ACC112 (cell line): ENCODE measurements around the gene DACH1.

Experiments used
- H2AFZ ChIP-seq: fragments of 200-600 bp; sonication (generic); one replicate; pipeline ENCODE4 v1.6.0; 2017; ENCODE audit warnings: antibody characterized with exemption, low read length; ENCODE audit not compliant: unreplicated experiment
- H3K27ac ChIP-seq: fragments of 200-600 bp; sonication (generic); 2 replicates; pipeline ENCODE4 v1.5.1; 2014; ENCODE audit warnings: low read depth, mild to moderate bottlenecking, antibody characterized with exemption, low read length, moderate library complexity
- H3K27me3 ChIP-seq: fragments of 200-600 bp; sonication (generic); 2 replicates; pipeline ENCODE4 v1.6.1; 2014; ENCODE audit warnings: mild to moderate bottlenecking, antibody characterized with exemption, low read length, moderate library complexity, mixed read lengths; ENCODE audit not compliant: insufficient read depth
- H3K36me3 ChIP-seq: fragments of 200-600 bp; sonication (generic); 2 replicates; pipeline ENCODE4 v1.6.1; 2016; ENCODE audit warnings: mild to moderate bottlenecking, antibody characterized with exemption, low read length, moderate library complexity, mixed read lengths; ENCODE audit not compliant: insufficient read depth
- H3K4me1 ChIP-seq: fragments of 200-600 bp; sonication (generic); one replicate; pipeline ENCODE4 v1.6.1; 2016; ENCODE audit warnings: low read length, mixed read lengths; ENCODE audit not compliant: insufficient read depth, unreplicated experiment, control insufficient read depth
- H3K4me3 ChIP-seq: fragments of 200-600 bp; sonication (generic); 2 replicates; pipeline ENCODE4 v1.5.1; 2014; ENCODE audit warnings: mild to moderate bottlenecking, low read depth, low read length
- H3K79me2 ChIP-seq: fragments of 200-600 bp; sonication (generic); one replicate; pipeline ENCODE4 v1.6.0; 2016; ENCODE audit warnings: low read length; ENCODE audit not compliant: control insufficient read depth, unreplicated experiment, insufficient read depth

DACH1 gene

GRCh38 chr13:71828564-71828963 lies 38.4 kb downstream of the DACH1 start:
- Histone ChIP-seq H2AFZ (no peak overlapping the region), H3K27me3 (no peaks in the 10 kb centered on the region), H3K36me3 (no peaks in the 10 kb centered on the region), H3K4me1 (no peaks in the 10 kb centered on the region), H3K4me3 (no peak overlapping the region), H3K27ac (no peak overlapping the region), H3K79me2 (no peaks in the 10 kb centered on the region)

- Histone ChIP-seq H3K27ac (no peak overlapping the region), H3K4me1 (no peaks in the 10 kb centered on the region), H3K27me3 (no peaks in the 10 kb centered on the region), H3K36me3 (no peaks in the 10 kb centered on the region), H2AFZ (no peak overlapping the region), H3K79me2 (no peaks in the 10 kb centered on the region), H3K4me3 (no peak overlapping the region)
These were observed 38.9 kb downstream of the DACH1 start for GRCh38 chr13:71828117-71828516.

GRCh38 chr13:71827241-71827640 lies 39.8 kb downstream of the DACH1 start:
- Histone ChIP-seq H2AFZ (no peak overlapping the region), H3K27ac (no peak overlapping the region), H3K27me3 (no peaks in the 10 kb centered on the region), H3K4me1 (no peaks in the 10 kb centered on the region), H3K79me2 (no peaks in the 10 kb centered on the region), H3K36me3 (no peaks in the 10 kb centered on the region), H3K4me3 (no peak overlapping the region)

- H3K79me2 ChIP-seq = no peaks in the 10 kb centered on the region
- H3K36me3 ChIP-seq = no peaks in the 10 kb centered on the region
- no peaks in the 10 kb centered on the region for H3K4me1 ChIP-seq
- no peaks in the 10 kb centered on the region for H3K27me3 ChIP-seq
- no peak overlapping the region for H3K4me3 ChIP-seq
- H2AFZ ChIP-seq = no peak overlapping the region
- H3K27ac ChIP-seq = no peak overlapping the region
These were observed 46.3 kb downstream of the DACH1 start for GRCh38 chr13:71820699-71821098.

GRCh38 chr13:71817335-71817734 lies 49.7 kb downstream of the DACH1 start:
- Histone ChIP-seq H3K4me3 (no peak overlapping the region), H3K79me2 (no peaks in the 10 kb centered on the region), H3K36me3 (no peaks in the 10 kb centered on the region), H3K27me3 (no peaks in the 10 kb centered on the region), H3K4me1 (no peaks in the 10 kb centered on the region), H2AFZ (no peak overlapping the region), H3K27ac (no peak overlapping the region)

- Histone ChIP-seq H3K4me3 (no peak overlapping the region), H3K27me3 (no peaks in the 10 kb centered on the region), H2AFZ (no peak overlapping the region), H3K79me2 (no peaks in the 10 kb centered on the region), H3K4me1 (no peaks in the 10 kb centered on the region), H3K27ac (no peak overlapping the region), H3K36me3 (no peaks in the 10 kb centered on the region)
These were observed 52.1 kb downstream of the DACH1 start for GRCh38 chr13:71814806-71815360.

- H2AFZ ChIP-seq = no peak overlapping the region
- no peaks in the 10 kb centered on the region for H3K36me3 ChIP-seq
- H3K4me1 ChIP-seq = no peaks in the 10 kb centered on the region
- no peaks in the 10 kb centered on the region for H3K27me3 ChIP-seq
- no peak overlapping the region for H3K4me3 ChIP-seq
- no peak overlapping the region for H3K27ac ChIP-seq
- H3K79me2 ChIP-seq = no peaks in the 10 kb centered on the region
These were observed 53.8 kb downstream of the DACH1 start for GRCh38 chr13:71813187-71813586.

GRCh38 chr13:71811344-71811743 lies 55.7 kb downstream of the DACH1 start:
- H3K27ac ChIP-seq = no peak overlapping the region
- no peak overlapping the region for H2AFZ ChIP-seq
- H3K36me3 ChIP-seq = no peaks in the 10 kb centered on the region
- no peaks in the 10 kb centered on the region for H3K27me3 ChIP-seq
- no peak overlapping the region for H3K4me3 ChIP-seq
- H3K4me1 ChIP-seq = no peaks in the 10 kb centered on the region
- no peaks in the 10 kb centered on the region for H3K79me2 ChIP-seq

- Histone ChIP-seq H3K36me3 (no peaks in the 10 kb centered on the region), H3K79me2 (no peaks in the 10 kb centered on the region), H3K4me3 (no peak overlapping the region), H3K27me3 (no peaks in the 10 kb centered on the region), H3K27ac (no peak overlapping the region), H2AFZ (no peak overlapping the region), H3K4me1 (no peaks in the 10 kb centered on the region)
These were observed 58.3 kb downstream of the DACH1 start for GRCh38 chr13:71808708-71809107.

- Histone ChIP-seq H3K4me1 (no peaks in the 10 kb centered on the region), H3K27ac (no peak overlapping the region), H3K36me3 (no peaks in the 10 kb centered on the region), H3K4me3 (no peak overlapping the region), H2AFZ (no peak overlapping the region), H3K27me3 (no peaks in the 10 kb centered on the region), H3K79me2 (no peaks in the 10 kb centered on the region)
These were observed 60.1 kb downstream of the DACH1 start for GRCh38 chr13:71806886-71807285.

GRCh38 chr13:71803066-71803465 lies 63.9 kb downstream of the DACH1 start:
- Histone ChIP-seq H3K4me1 (no peaks in the 10 kb centered on the region), H3K27ac (no peak overlapping the region), H2AFZ (no peak overlapping the region), H3K36me3 (no peaks in the 10 kb centered on the region), H3K27me3 (no peaks in the 10 kb centered on the region), H3K79me2 (no peaks in the 10 kb centered on the region), H3K4me3 (no peak overlapping the region)
